GM19397 (cell line): Measurements from ENCODE around the gene IL1RAPL1.

Source experiments
- ATAC-seq: cut with Tn5 transposase; IDR thresholded peaks from one replicate; pipeline ENCODE4 v1.9.1; 2021; ENCODE audit warnings: mild to moderate bottlenecking, moderate library complexity; ENCODE audit not compliant: unreplicated experiment

Gene IL1RAPL1

GRCh38 chrX:29851857-29852605 lies 1264.8 kb downstream of the IL1RAPL1 start:
- ATAC-seq = no peak

- ATAC-seq = no peak
Measured at GRCh38 chrX:29852767-29853166, 1265.5 kb downstream of the IL1RAPL1 start.

DNA sequence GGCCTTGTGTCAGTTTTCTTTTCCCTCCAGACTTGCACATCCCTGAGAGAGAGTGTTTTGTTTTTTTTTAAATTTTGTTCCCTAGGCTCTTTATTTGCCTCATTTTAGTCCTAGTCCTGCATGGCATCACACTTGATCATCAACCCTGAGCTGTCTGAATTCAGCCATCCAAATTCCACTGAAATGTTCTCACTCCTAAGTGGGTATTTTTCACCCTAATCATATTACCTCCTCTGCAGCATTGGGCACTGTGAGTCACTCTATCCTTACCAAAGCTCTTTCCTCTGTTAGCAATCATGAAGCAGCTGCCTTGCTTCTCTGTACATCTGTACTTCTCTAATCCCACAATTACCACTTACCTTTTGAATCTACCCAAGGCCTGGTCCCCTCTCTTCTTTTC lies 1271.5 kb downstream of the IL1RAPL1 start:
- ATAC-seq = no peak

DNA sequence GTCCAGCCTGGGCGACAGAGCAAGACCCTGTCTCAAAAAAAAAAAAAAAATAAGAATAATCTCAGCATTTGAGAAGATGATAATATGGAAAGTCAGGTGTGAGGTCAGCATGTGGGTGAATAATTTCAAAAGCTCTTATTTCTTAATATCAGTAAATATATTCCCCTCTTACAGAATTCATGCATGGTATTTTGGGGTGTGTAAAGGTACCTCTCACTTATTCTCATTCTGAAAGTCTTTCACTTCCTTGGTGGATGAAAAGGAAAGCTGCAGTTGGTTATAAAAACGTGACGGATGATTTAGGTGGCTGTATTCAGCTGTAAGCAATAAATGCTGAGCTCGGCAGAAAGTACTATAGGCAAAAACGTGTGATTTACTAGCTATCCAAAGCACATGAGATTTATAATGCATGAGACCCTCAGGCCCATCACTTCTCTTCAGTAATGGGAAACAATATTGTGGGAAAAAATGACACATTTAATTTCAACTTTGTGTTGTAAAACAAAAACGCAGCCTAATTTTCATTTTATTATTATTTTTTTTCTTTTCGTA lies 1275.0 kb downstream of the IL1RAPL1 start:
- no peak for ATAC-seq

- ATAC-seq = no peak
Measured at GRCh38 chrX:29867971-29868370, 1280.7 kb downstream of the IL1RAPL1 start.

DNA sequence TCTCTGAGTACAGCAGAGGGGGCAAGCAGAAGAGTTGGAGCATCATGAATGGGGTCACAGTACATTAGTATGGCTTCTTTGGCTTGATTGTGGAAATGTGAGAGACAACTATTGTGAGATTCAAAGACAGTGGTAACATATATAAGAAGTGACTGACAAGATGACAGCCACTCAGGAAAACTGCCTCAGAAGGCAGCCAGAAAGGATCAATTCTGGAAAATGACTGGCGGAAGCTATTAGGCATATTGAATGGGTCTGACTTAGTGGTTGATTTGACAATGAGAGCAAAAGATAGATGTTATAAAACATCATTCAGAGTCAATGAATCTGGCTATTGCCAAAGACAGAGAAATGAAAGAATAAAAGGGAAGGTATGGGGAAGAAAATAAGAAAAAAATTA lies 1282.6 kb downstream of the IL1RAPL1 start:
- ATAC-seq = no peak

DNA sequence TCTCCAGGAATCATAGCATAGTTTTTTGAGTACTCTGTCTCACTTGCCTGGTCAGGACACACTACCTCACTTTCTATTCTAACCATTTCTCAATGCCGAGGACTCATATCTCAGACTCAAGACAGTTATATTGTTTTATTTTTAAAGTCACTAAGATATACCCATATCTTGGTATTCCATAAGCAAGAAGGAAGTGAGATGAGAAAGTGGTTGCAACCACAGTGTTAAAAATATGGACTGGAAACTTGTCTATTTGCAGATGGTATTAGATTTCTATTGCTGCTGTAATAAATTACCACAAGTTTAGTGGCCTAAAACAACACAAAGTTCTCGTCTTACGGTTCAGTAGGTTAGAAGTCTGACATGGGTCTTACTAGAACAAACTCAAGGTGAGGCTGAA lies 1283.4 kb downstream of the IL1RAPL1 start:
- peak; percentile 63 for ATAC-seq

DNA sequence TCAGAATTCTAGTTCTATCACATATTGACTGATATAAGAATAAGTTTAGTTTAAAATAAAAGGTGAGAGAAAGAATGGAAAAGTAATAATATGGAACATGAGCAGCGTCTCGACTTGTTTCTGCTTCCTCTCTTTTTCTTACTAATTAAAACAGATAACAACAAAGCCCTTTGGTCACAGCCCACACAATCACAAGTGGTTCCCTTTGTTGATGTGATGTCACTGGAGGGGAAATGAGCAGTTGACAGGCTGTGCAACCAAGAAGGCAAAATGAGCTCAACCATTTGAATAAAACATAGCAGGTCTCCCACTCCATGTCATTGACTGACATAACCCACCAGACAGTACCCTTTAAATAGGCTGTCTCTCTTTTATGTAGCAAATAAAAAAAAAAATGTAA lies 1285.6 kb downstream of the IL1RAPL1 start:
- no peak for ATAC-seq

DNA sequence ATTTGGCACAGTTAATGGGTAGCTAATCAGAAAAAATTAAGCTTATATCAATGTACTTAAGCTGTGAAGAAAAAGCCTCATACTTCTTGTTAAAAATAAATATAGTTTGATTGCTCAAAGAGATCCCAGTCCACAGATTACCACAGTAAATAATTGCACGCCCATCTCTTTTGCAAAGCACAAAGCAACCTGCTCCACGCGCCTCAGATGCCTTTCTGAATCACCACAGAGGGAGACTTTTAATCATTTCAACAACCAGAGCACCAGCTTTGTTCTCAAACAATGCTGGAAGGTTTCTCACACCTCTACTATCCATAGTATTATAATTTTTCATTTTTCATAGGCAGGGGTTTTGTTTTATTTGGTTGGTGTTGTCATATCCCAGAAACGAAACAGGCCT lies 1289.5 kb downstream of the IL1RAPL1 start:
- ATAC-seq = no peak

- ATAC-seq = no peak
Measured at GRCh38 chrX:29880977-29881376, 1293.7 kb downstream of the IL1RAPL1 start.

- ATAC-seq = no peak
Measured at GRCh38 chrX:29890004-29890403, 1302.8 kb downstream of the IL1RAPL1 start.

DNA sequence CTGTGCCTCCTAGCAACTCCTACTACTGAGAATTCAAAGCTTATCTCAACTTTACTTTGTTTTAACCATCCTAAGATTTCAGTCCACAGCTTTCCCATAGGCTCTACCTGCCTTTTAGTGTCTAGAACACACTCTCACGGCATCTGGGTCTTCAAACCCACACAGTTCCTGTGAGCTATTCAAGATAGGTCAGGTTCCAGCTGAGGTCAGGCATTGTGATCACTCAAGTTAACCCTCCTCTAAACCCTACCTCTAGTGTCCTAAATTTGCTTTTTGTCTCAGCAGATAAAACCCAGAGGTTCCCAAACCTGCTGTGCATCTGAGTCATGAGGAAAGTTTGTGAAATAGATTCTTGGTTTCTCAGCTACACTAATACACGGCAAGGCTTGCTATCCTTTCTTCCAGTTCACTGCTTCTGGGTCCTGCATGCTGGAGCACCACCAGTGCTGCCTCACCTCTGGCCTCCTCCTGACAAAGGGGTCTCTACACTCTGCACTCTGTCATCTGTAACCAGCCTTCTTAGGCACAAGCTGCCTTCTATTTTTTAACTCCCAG lies 1303.5 kb downstream of the IL1RAPL1 start:
- ATAC-seq = no peak

DNA sequence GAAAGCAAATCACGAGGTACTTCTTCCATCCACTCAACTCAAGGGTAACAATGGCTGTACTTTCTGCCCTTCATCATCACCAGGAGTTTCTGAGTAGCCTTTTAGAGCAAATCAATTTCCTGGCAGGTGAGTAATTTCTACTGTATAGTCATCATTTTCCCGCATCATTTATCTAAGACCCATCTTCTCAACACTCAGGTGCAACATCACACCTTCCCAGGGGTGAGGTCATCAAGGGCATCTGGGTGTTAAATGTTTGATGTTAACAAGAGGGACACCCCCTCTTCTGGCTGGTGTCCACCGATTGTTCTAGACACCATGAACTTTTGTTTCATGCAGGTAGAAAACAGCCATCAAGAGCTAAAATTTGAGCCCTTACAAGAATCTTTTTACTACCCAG lies 1314.8 kb downstream of the IL1RAPL1 start:
- ATAC-seq = no peak

GRCh38 chrX:29903360-29903759 lies 1316.1 kb downstream of the IL1RAPL1 start:
- no peak for ATAC-seq

- no peak for ATAC-seq
Measured at GRCh38 chrX:29911673-29912072, 1324.4 kb downstream of the IL1RAPL1 start.

DNA sequence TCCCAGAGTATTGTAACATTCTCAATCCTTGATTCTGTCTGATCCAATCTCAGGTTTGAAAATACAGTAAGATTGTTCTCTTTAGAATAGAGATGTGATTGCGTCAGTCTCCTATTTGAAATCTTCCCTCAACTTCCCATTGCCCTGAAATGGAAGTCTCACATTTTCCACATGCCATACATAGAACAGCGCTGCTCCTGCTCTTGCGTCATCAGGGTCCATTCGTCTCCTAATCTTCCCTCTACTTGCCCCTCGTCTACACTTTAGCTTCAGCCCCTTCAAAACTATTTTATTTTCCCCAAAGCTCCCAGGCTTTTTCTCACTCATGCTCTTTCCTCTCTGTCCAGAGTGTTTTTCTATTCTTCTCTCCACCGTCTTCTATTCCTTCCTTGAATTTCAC lies 1326.4 kb downstream of the IL1RAPL1 start:
- no peak for ATAC-seq

DNA sequence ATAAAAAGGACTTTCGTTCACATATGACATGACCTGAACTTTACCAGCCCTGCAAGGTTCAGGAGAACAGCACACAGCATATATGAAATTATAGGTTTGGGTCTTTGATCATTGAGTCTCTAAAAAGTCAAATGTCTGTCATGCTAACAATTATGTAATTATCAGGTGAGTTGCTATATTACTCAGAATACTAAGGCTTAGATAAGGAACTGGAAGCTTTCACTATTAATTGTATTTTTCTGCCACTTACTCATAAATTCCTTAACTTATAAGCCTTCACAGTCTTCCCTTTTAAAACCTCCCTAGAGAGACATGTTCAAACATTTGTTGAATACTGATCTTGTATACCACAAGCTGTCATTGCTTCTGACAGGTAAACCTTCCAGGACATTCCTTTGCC lies 1335.4 kb downstream of the IL1RAPL1 start:
- no peak for ATAC-seq

GRCh38 chrX:29926056-29926455 lies 1338.8 kb downstream of the IL1RAPL1 start:
- ATAC-seq = no peak

DNA sequence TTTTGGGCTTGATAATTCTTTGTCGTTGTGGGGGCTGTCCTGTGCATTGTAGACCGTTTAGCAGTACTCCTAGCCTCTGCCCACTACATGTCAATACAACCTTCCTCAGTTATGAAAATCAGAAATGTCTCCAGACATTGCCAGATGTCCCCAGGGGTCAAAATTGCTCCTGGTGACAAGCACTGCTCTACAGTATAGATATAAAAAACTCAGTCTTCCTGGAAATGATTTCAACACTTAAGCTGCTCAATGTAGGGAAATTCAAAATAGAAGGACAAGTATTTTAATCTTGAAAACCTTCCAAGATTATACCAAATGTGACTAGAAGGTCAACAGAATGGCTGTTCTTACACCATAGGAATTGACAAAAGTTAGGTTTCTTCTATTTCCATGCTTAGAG lies 1339.4 kb downstream of the IL1RAPL1 start:
- ATAC-seq = no peak

DNA sequence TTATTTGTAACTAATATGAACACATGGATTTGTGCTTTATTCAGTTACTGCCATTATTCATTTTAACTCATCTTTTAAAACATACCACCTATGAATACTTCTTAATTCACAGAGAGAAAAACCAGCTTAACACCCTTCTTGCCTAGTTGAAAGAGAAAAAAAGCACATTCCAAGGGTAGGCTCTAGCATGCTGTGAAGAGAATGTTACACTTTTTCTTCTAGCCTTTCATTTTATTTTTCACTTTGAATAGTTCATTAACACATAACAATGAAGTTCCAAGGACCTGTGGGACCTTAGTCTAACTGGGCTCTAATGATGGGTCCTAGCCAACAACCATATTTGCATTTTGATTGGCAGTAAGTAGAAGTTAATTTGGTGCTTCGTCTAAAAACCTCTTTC lies 1348.2 kb downstream of the IL1RAPL1 start:
- no peak for ATAC-seq

- no peak for ATAC-seq
Measured at GRCh38 chrX:29940750-29941149, 1353.5 kb downstream of the IL1RAPL1 start.

DNA sequence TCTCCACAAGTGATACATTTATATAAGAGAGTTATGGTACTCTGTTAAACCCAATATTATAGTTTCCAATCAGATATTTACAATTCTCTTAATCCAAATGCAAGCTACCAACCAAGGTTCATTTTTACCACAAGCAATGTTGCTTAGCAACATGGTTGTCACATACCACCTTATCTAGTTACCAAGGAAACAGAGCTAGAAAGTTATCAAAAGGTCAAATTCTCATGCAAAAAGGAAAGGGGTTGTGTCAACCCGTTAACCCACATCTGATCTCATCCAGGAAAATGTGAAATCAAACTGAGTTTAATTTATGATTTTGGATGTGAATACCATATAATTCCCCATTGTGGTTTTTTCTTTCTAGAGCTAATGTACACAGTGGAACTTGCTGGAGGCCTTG lies 1354.0 kb downstream of the IL1RAPL1 start:
- no peak for ATAC-seq

GRCh38 chrX:29947225-29947624 lies 1360.0 kb downstream of the IL1RAPL1 start:
- no peak for ATAC-seq
